Neural progenitor cell (in vitro differentiated cells): Measurements from ENCODE around the gene BMP15. TPM values are rescaled to one million over a fixed set of nuclear protein-coding genes. Genes with fewer than 3 reads are reported as not detected.

ENCODE experiments used
- DNase-seq: peaks from one replicate; pipeline ENCODE4 v3.0.0-alpha.2; 2016; ENCODE audit warnings: low spot score
- H2AFZ ChIP-seq: fragments of 200-600 bp; sonication (generic); replicated peaks from 2 replicates; pipeline ENCODE4 v1.6.1; 2016; ENCODE audit warnings: antibody characterized with exemption
- H3F3A ChIP-seq: fragments of 200-600 bp; sonication (generic); 2 replicates; pipeline ENCODE4 v1.6.1; 2016; ENCODE audit warnings: antibody characterized with exemption, low read depth
- H3K27ac ChIP-seq: fragments of 200-600 bp; sonication (generic); 2 replicates; pipeline ENCODE4 v1.5.1; 2016; ENCODE audit warnings: mild to moderate bottlenecking
- H3K27me3 ChIP-seq: fragments of 200-600 bp; sonication (generic); 2 replicates; pipeline ENCODE4 v1.6.1; 2016; ENCODE audit warnings: mild to moderate bottlenecking, moderate library complexity
- H3K36me3 ChIP-seq: fragments of 200-600 bp; sonication (generic); 2 replicates; pipeline ENCODE4 v1.5.1; 2016
- H3K4me1 ChIP-seq: fragments of 200-600 bp; sonication (generic); 2 replicates; pipeline ENCODE4 v1.6.1; 2016; ENCODE audit warnings: mixed run types
- H3K4me2 ChIP-seq: fragments of 200-600 bp; sonication (generic); 2 replicates; pipeline ENCODE4 v1.6.1; 2016
- H3K4me3 ChIP-seq: fragments of 200-600 bp; sonication (generic); 2 replicates; pipeline ENCODE4 v1.5.1; 2016
- H3K79me2 ChIP-seq: fragments of 200-600 bp; sonication (generic); 2 replicates; pipeline ENCODE4 v1.6.1; 2016; ENCODE audit warnings: low read depth
- H3K9ac ChIP-seq: fragments of 200-600 bp; sonication (generic); 2 replicates; pipeline ENCODE4 v1.6.1; 2016
- H3K9me3 ChIP-seq: fragments of 200-600 bp; sonication (generic); 2 replicates; pipeline ENCODE4 v1.5.1; 2016; ENCODE audit warnings: low read depth
- H4K20me1 ChIP-seq: fragments of 200-600 bp; sonication (generic); 2 replicates; pipeline ENCODE4 v1.6.1; 2016; ENCODE audit warnings: low read depth
- H3K27ac Mint-ChIP-seq: 3 replicates; pipeline ENCODE4 v1.8.0; 2021; ENCODE audit warnings: mixed read lengths
- H3K27me3 Mint-ChIP-seq: 2 replicates; pipeline ENCODE4 v1.8.0; 2022; ENCODE audit warnings: low read depth, mild to moderate bottlenecking, inconsistent platforms, moderate library complexity, mixed read lengths; ENCODE audit not compliant: insufficient read depth
- H3K36me3 Mint-ChIP-seq: 3 replicates; pipeline ENCODE4 v1.8.0; 2021; ENCODE audit warnings: mixed read lengths
- H3K4me1 Mint-ChIP-seq: 3 replicates; pipeline ENCODE4 v1.8.0; 2021; ENCODE audit warnings: mixed read lengths
- H3K4me3 Mint-ChIP-seq: 3 replicates; pipeline ENCODE4 v1.8.0; 2021; ENCODE audit warnings: mild to moderate bottlenecking, moderate library complexity, mixed read lengths
- H3K9me3 Mint-ChIP-seq: 3 replicates; pipeline ENCODE4 v1.8.0; 2020; ENCODE audit warnings: mixed read lengths
- CTCF ChIP-seq: fragments of 200-600 bp; sonication (generic); IDR thresholded peaks from 2 replicates; pipeline ENCODE4 v1.5.1; 2017; ENCODE audit warnings: antibody characterized with exemption, mild to moderate bottlenecking
- EZH2 ChIP-seq: fragments of 200-600 bp; sonication (generic); IDR thresholded peaks from 2 replicates; pipeline ENCODE4 v1.6.1; 2017; ENCODE audit warnings: antibody characterized with exemption, mild to moderate bottlenecking, moderate library complexity
- EZH2phosphoT487 ChIP-seq: fragments of 200-600 bp; sonication (generic); IDR thresholded peaks from 2 replicates; pipeline ENCODE4 v1.6.1; 2017; ENCODE audit warnings: antibody characterized with exemption
- total RNA-seq: library from RNA; depleted of rRNA; stranded (reverse); fragments of >200 nt; gene quantifications from 2 replicates; pipeline ENCODE4 v1.2.3, GENCODE V29; 2015; ENCODE audit warnings: low replicate concordance

BMP15 gene
- total RNA-seq, 1 donor from 2014 or later = not detected

- no peak overlapping the region for H3K27ac ChIP-seq
- H3K79me2 ChIP-seq = no peaks in the 10 kb centered on the region
- H3K9me3 Mint-ChIP-seq = peaks cover 13% of the 10 kb centered on the region
- H3K4me3 ChIP-seq = no peak overlapping the region
- no peak for DNase-seq
- H3K9me3 ChIP-seq = no peaks in the 10 kb centered on the region
- no peak overlapping the region for H3K4me3 Mint-ChIP-seq
- H3F3A ChIP-seq = no peaks in the 10 kb centered on the region
- TF ChIP-seq EZH2phosphoT487 (no peak), EZH2 (no peak), CTCF (no peak)
- H3K36me3 ChIP-seq = no peaks in the 10 kb centered on the region
- H3K4me1 Mint-ChIP-seq = no peaks in the 10 kb centered on the region
- no peaks in the 10 kb centered on the region for H3K27me3 ChIP-seq
- H3K4me2 ChIP-seq = no peak overlapping the region
- H3K27me3 Mint-ChIP-seq = peaks cover 2% of the 10 kb centered on the region
- no peaks in the 10 kb centered on the region for H3K4me1 ChIP-seq
- H2AFZ ChIP-seq = no peak overlapping the region
- no peaks in the 10 kb centered on the region for H4K20me1 ChIP-seq
- no peaks in the 10 kb centered on the region for H3K36me3 Mint-ChIP-seq
- H3K27ac Mint-ChIP-seq = no peak overlapping the region
- H3K9ac ChIP-seq = no peak overlapping the region
Observed at GRCh38 chrX:50893047-50893446, 17.5 kb upstream of the BMP15 start.

- Histone ChIP-seq H3K27ac (no peak overlapping the region), H3K79me2 (no peaks in the 10 kb centered on the region), H2AFZ (no peak overlapping the region), H3F3A (no peaks in the 10 kb centered on the region), H3K4me3 (no peak overlapping the region), H3K9me3 (no peaks in the 10 kb centered on the region), H3K4me2 (no peak overlapping the region), H3K27me3 (no peaks in the 10 kb centered on the region), H4K20me1 (no peaks in the 10 kb centered on the region), H3K9ac (no peak overlapping the region), H3K4me1 (no peaks in the 10 kb centered on the region), H3K36me3 (no peaks in the 10 kb centered on the region)
- peaks cover 13% of the 10 kb centered on the region for H3K9me3 Mint-ChIP-seq
- H3K4me1 Mint-ChIP-seq = no peaks in the 10 kb centered on the region
- no peak overlapping the region for H3K27ac Mint-ChIP-seq
- TF ChIP-seq EZH2phosphoT487 (no peak), CTCF (no peak), EZH2 (no peak)
- no peak overlapping the region for H3K4me3 Mint-ChIP-seq
- peaks cover 2% of the 10 kb centered on the region for H3K27me3 Mint-ChIP-seq
- no peaks in the 10 kb centered on the region for H3K36me3 Mint-ChIP-seq
- no peak for DNase-seq
Observed at GRCh38 chrX:50893466-50893865, 17.1 kb upstream of the BMP15 start.

- no peak overlapping the region for H3K4me3 ChIP-seq
- no peaks in the 10 kb centered on the region for H3K9me3 ChIP-seq
- H3K4me2 ChIP-seq = no peak overlapping the region
- Mint-ChIP-seq H3K36me3 (no peaks in the 10 kb centered on the region), H3K4me3 (no peak overlapping the region), H3K9me3 (no peaks in the 10 kb centered on the region), H3K27me3 (no peaks in the 10 kb centered on the region), H3K27ac (no peak overlapping the region), H3K4me1 (no peaks in the 10 kb centered on the region)
- H3K36me3 ChIP-seq = no peaks in the 10 kb centered on the region
- TF ChIP-seq EZH2phosphoT487 (no peak), CTCF (peak; percentile 43), EZH2 (no peak)
- no peaks in the 10 kb centered on the region for H3K79me2 ChIP-seq
- no peaks in the 10 kb centered on the region for H3K27me3 ChIP-seq
- H4K20me1 ChIP-seq = no peaks in the 10 kb centered on the region
- no peak overlapping the region for H2AFZ ChIP-seq
- no peak overlapping the region for H3K9ac ChIP-seq
- DNase-seq = peak; percentile 4
- no peaks in the 10 kb centered on the region for H3F3A ChIP-seq
- H3K27ac ChIP-seq = no peak overlapping the region
- no peaks in the 10 kb centered on the region for H3K4me1 ChIP-seq
Observed at GRCh38 chrX:50905334-50905733, 5.2 kb upstream of the BMP15 start.
